HepG2 (cell line): ENCODE results near the gene CDK8. TPM values are rescaled to one million over a fixed set of nuclear protein-coding genes. Genes with fewer than 3 reads are reported as not detected.
A peak's percentile ranks its signal among the peaks of the same experiment; 100 is the strongest.

Experiments used
- ELF3 ChIP-seq: IDR thresholded peaks from 2 replicates; pipeline ENCODE4 v1.6.1; 2016; ENCODE audit warnings: missing genetic modification reagents, missing compliant biosample characterization
- HOXA9 ChIP-seq: sonication (generic); formaldehyde crosslinking; IDR thresholded peaks from 2 replicates; pipeline ENCODE4 v1.8.1; 2022; ENCODE audit warnings: missing genetic modification reagents, mild to moderate bottlenecking, moderate library complexity, borderline replicate concordance
- JUN ChIP-seq: sonication (generic); formaldehyde crosslinking; IDR thresholded peaks from 2 replicates; pipeline ENCODE4 v1.4.0; 2020; ENCODE audit warnings: mild to moderate bottlenecking, missing genetic modification reagents
- NBN ChIP-seq: fragments of 450-650 bp; conservative IDR thresholded peaks from 2 replicates; pipeline ENCODE4 v1.6.1; 2017
- NR1H2 ChIP-seq: sonication (generic); formaldehyde crosslinking; IDR thresholded peaks from 2 replicates; pipeline ENCODE4 v1.8.1; 2022; ENCODE audit warnings: low read depth, missing genetic modification reagents, borderline replicate concordance
- SP4 ChIP-seq: sonication (generic); formaldehyde crosslinking; IDR thresholded peaks from 2 replicates; pipeline ENCODE4 v1.8.1; 2023; ENCODE audit warnings: mild to moderate bottlenecking, missing genetic modification reagents
- ZC3H4 ChIP-seq: sonication (generic); formaldehyde crosslinking; IDR thresholded peaks from 2 replicates; pipeline ENCODE4 v1.4.0; 2020; ENCODE audit warnings: missing genetic modification reagents, borderline replicate concordance
- ZFP37 ChIP-seq: sonication (generic); formaldehyde crosslinking; IDR thresholded peaks from 2 replicates; pipeline ENCODE4 v1.4.0; 2020; ENCODE audit warnings: missing genetic modification reagents, borderline replicate concordance
- ZNF143 ChIP-seq: sonication (generic); formaldehyde crosslinking; IDR thresholded peaks from 2 replicates; pipeline ENCODE4 v1.4.0; 2020; ENCODE audit warnings: missing genetic modification reagents
- ZNF224 ChIP-seq: sonication (generic); formaldehyde crosslinking; IDR thresholded peaks from 2 replicates; pipeline ENCODE4 v1.5.0; 2020; ENCODE audit warnings: mild to moderate bottlenecking, missing genetic modification reagents
- ZNF260 ChIP-seq: sonication (generic); formaldehyde crosslinking; IDR thresholded peaks from 2 replicates; pipeline ENCODE4 v1.4.0; 2020; ENCODE audit warnings: missing genetic modification reagents, low read depth, mild to moderate bottlenecking, borderline replicate concordance
- ZNF335 ChIP-seq: sonication (generic); formaldehyde crosslinking; IDR thresholded peaks from 2 replicates; pipeline ENCODE4 v1.4.0; 2020; ENCODE audit warnings: missing genetic modification reagents
- ZNF510 ChIP-seq: sonication (generic); formaldehyde crosslinking; IDR thresholded peaks from 2 replicates; pipeline ENCODE4 v1.4.0; 2020; ENCODE audit warnings: low read depth, mild to moderate bottlenecking, missing genetic modification reagents
- ZNF570 ChIP-seq: sonication (generic); formaldehyde crosslinking; IDR thresholded peaks from 2 replicates; pipeline ENCODE4 v1.4.0; 2020; ENCODE audit warnings: mild to moderate bottlenecking, missing genetic modification reagents, borderline replicate concordance
- ZNF891 ChIP-seq: sonication (generic); formaldehyde crosslinking; IDR thresholded peaks from 2 replicates; pipeline ENCODE4 v1.5.0; 2020; ENCODE audit warnings: mild to moderate bottlenecking, missing genetic modification reagents
- ZZZ3 ChIP-seq: sonication (generic); formaldehyde crosslinking; IDR thresholded peaks from 2 replicates; pipeline ENCODE4 v1.4.0; 2020; ENCODE audit warnings: missing genetic modification reagents, mild to moderate bottlenecking, borderline replicate concordance
- polyA plus RNA-seq, 8 experiments: library from polyadenylated mRNA; depleted of rRNA in 3 of 8; stranded (reverse) in 7 of 8; unstranded in 1 of 8; fragments of >200 nt; fragmentation: Illumina TruSeq in 4 of 8; extraction: Trizol in 4 of 8; gene quantifications; 2 replicates each; pipeline versions ENCODE4 v1.2.1 to v1.2.3, GENCODE V29; 2011 to 2016; ENCODE audit warnings: low read depth in 4 of 8, missing spikeins in 1 of 8, mixed read lengths in 1 of 8; ENCODE audit not compliant: insufficient read depth in 1 of 8
- total RNA-seq, 5 experiments: library from RNA; depleted of rRNA; stranded (reverse); fragments of >200 nt; fragmentation: Illumina TruSeq; extraction: Trizol; gene quantifications; 2 replicates each; pipeline ENCODE4 v1.2.3, GENCODE V29; 2016; ENCODE audit warnings: low read depth in 1 of 5
- TF ChIP-seq, protein P1 (sequence below): sonication (generic); formaldehyde crosslinking; IDR thresholded peaks from 2 replicates; pipeline ENCODE4 v1.5.1; 2020; ENCODE audit warnings: missing genetic modification reagents, mild to moderate bottlenecking, borderline replicate concordance
- TF ChIP-seq, protein P2 (sequence below): IDR thresholded peaks from 2 replicates; pipeline ENCODE4 v1.6.1; 2016; ENCODE audit warnings: low read depth, missing genetic modification reagents, missing compliant biosample characterization
- TF ChIP-seq, protein P3 (sequence below): sonication (generic); formaldehyde crosslinking; conservative IDR thresholded peaks from 2 replicates; pipeline ENCODE4 v1.8.0; 2022; ENCODE audit warnings: missing genetic modification reagents

CDK8 gene
- total and polyA plus RNA-seq, 2 of the 13 experiments (the other 11 are each of a cell fraction or from before 2014, with no cell fraction given) = 15.8 to 16.4 TPM

DNA sequence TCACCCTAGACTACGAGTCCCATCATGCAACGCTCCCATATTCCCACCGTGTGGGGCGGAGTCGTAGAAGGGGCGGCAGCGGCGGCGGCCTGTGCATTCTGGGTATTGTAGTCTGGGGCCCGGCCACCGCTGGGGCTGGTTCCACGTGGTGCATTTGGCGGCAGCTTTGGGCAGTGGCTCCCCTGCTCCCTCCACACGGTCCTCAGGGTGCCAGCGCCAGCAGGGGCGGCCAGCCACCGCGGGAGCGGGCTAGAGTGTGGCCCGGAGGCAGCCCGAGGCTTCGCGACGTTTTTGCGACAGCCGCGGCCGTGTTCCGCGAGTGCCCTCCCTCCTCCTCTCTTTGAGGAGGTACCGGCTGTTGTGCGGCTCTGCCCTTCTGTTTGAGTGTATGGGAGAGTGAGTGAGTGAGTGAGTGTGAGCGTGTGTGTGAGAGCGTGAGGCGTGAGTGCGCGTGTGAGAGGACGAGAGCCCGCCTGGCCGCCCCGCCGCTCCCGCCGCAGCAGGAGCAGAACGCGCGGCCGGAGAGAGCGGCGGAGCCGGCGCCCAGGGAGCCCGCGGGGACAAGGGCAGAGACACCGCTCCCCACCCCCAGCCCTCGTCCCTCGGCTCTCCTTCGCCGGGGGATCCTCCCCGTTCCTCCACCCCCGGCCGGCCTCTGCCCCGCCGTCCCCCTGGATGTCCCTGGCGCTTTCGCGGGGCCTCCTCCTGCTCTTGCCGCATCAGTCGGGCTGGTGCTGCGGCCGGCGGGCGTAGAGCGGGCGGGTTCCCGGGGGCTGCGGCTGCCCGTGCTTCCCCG, at the start of gene CDK8 (continued):
- TF ChIP-seq ZNF570 (no peak), ELF3 (CRISPR knock-in tag) (no peak), ZNF224 (CRISPR knock-in tag) (no peak), NBN (no peak), ZNF260 (CRISPR knock-in tag) (no peak), ZNF891 (CRISPR knock-in tag) (0 out of 2 replicates have a peak, but pooled peaks have one; percentile 58), ZC3H4 (CRISPR knock-in tag) (no peak), HOXA9 (CRISPR knock-in tag) (no peak), ZZZ3 (no peak), ZNF335 (CRISPR knock-in tag) (peak; percentile 90), NR1H2 (CRISPR knock-in tag) (no peak), JUN (CRISPR knock-in tag) (no peak), ZFP37 (no peak), ZNF510 (CRISPR knock-in tag) (no peak; the same call in 1 of the 2 replicates), SP4 (peak; percentile 93), ZNF143 (CRISPR knock-in tag) (peak; percentile 99)
- TF ChIP-seq, protein P1, sequence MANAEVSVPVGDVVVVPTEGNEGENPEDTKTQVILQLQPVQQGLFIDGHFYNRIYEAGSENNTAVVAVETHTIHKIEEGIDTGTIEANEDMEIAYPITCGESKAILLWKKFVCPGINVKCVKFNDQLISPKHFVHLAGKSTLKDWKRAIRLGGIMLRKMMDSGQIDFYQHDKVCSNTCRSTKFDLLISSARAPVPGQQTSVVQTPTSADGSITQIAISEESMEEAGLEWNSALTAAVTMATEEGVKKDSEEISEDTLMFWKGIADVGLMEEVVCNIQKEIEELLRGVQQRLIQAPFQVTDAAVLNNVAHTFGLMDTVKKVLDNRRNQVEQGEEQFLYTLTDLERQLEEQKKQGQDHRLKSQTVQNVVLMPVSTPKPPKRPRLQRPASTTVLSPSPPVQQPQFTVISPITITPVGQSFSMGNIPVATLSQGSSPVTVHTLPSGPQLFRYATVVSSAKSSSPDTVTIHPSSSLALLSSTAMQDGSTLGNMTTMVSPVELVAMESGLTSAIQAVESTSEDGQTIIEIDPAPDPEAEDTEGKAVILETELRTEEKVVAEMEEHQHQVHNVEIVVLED = peak; percentile 94
- TF ChIP-seq, protein P2, sequence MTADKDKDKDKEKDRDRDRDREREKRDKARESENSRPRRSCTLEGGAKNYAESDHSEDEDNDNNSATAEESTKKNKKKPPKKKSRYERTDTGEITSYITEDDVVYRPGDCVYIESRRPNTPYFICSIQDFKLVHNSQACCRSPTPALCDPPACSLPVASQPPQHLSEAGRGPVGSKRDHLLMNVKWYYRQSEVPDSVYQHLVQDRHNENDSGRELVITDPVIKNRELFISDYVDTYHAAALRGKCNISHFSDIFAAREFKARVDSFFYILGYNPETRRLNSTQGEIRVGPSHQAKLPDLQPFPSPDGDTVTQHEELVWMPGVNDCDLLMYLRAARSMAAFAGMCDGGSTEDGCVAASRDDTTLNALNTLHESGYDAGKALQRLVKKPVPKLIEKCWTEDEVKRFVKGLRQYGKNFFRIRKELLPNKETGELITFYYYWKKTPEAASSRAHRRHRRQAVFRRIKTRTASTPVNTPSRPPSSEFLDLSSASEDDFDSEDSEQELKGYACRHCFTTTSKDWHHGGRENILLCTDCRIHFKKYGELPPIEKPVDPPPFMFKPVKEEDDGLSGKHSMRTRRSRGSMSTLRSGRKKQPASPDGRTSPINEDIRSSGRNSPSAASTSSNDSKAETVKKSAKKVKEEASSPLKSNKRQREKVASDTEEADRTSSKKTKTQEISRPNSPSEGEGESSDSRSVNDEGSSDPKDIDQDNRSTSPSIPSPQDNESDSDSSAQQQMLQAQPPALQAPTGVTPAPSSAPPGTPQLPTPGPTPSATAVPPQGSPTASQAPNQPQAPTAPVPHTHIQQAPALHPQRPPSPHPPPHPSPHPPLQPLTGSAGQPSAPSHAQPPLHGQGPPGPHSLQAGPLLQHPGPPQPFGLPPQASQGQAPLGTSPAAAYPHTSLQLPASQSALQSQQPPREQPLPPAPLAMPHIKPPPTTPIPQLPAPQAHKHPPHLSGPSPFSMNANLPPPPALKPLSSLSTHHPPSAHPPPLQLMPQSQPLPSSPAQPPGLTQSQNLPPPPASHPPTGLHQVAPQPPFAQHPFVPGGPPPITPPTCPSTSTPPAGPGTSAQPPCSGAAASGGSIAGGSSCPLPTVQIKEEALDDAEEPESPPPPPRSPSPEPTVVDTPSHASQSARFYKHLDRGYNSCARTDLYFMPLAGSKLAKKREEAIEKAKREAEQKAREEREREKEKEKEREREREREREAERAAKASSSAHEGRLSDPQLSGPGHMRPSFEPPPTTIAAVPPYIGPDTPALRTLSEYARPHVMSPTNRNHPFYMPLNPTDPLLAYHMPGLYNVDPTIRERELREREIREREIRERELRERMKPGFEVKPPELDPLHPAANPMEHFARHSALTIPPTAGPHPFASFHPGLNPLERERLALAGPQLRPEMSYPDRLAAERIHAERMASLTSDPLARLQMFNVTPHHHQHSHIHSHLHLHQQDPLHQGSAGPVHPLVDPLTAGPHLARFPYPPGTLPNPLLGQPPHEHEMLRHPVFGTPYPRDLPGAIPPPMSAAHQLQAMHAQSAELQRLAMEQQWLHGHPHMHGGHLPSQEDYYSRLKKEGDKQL (CRISPR knock-in tag) = no peak
- TF ChIP-seq, protein P3, sequence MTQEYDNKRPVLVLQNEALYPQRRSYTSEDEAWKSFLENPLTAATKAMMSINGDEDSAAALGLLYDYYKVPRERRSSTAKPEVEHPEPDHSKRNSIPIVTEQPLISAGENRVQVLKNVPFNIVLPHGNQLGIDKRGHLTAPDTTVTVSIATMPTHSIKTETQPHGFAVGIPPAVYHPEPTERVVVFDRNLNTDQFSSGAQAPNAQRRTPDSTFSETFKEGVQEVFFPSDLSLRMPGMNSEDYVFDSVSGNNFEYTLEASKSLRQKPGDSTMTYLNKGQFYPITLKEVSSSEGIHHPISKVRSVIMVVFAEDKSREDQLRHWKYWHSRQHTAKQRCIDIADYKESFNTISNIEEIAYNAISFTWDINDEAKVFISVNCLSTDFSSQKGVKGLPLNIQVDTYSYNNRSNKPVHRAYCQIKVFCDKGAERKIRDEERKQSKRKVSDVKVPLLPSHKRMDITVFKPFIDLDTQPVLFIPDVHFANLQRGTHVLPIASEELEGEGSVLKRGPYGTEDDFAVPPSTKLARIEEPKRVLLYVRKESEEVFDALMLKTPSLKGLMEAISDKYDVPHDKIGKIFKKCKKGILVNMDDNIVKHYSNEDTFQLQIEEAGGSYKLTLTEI (CRISPR knock-in tag) = no peak
